Fibroblast of mammary gland (primary cell): Measurements from ENCODE around the gene DUSP14.
A peak's percentile ranks its signal among the peaks of the same experiment; 100 is the strongest.

Source experiments
- DNase-seq: peaks from one replicate; pipeline ENCODE4 v3.0.0-alpha.2; 2010; ENCODE audit warnings: low read depth
- H3K4me3 ChIP-seq: 2 replicates; pipeline ENCODE4 v1.5.1; 2011; ENCODE audit warnings: low read depth, mild to moderate bottlenecking, low read length, moderate library complexity; ENCODE audit not compliant: control insufficient read depth
- CTCF ChIP-seq: conservative IDR thresholded peaks from 2 replicates; pipeline ENCODE4 v1.5.1; 2011; ENCODE audit warnings: low read depth, low read length, inconsistent platforms; ENCODE audit not compliant: control insufficient read depth, insufficient read depth

Gene DUSP14

GRCh38 chr17:37490638-37491614 is 1.2 kb downstream of the DUSP14 start:
- H3K4me3 ChIP-seq: peak overlapping the region; percentile 81
- peak; percentile 92 for DNase-seq

GRCh38 chr17:37492167-37492566 is 2.5 kb downstream of the DUSP14 start:
- no peak for TF ChIP-seq CTCF
- H3K4me3 ChIP-seq: peak overlapping the region; percentile 81
- DNase-seq: no peak

More at GRCh38 chr17:37490638-37491614, 1.2 kb downstream of the DUSP14 start:
- TF ChIP-seq CTCF: no peak

DNA sequence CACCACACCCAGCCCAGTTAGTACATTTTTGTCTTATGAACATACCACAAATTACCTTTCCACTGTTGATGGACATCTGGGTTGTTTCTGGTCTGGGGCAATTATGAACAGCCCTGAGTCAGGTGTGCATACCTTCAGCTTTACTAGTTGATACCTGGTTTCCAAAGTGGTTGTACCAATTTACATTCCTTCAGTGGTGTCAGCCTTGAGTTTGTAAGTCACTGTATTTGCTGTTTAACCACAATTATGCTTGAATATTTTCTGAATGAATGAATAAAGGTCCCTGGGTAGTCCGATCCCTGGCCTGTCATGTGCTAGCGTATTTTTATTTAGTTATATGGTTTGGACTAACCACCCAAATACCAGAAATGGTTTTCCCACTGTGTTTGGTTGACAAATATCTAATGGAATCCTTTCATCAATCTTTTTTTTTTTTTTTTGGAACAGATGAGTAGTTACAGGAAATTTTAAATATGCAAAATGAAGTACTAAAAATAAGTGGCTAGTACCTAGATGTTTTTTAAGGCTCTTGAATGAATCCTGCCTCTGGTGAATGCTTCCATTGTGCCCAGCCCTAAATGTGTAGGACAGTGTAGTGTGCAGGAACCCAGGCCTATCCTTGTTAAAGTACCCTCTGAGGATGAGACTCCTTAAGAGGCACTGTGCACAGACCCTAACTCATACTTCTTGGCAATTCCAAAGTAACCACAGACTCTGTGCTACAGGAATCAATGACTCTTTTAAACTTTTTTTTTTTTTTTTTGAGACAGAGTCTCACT is 3.7 kb downstream of the DUSP14 start:
- no peak overlapping the region for H3K4me3 ChIP-seq
- TF ChIP-seq CTCF: no peak
- DNase-seq: peak; percentile 94

- TF ChIP-seq CTCF: no peak
- DNase-seq: peak; percentile 55
- no peak overlapping the region for H3K4me3 ChIP-seq
Observed at GRCh38 chr17:37494401-37494831, 4.7 kb downstream of the DUSP14 start.

DNA sequence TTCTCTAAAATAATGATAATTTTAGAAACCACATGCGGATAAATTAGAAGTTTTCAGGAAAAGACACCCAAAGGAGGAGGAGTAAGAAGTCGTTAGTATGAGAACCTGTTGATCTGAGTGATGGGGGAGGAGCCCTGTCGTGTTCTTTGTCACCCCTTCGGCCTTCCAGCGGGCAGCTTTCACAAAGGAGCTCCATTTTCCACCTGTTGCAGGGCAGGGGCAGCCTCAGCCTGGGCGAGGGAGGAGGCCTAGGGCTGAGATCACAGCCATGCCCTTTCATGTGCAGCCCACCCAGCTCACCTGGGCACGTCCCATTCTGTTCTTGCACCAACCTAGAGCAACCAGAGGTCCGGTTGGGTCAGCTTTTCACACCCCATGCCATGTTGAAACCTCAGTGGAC is 5.3 kb downstream of the DUSP14 start:
- TF ChIP-seq CTCF: no peak
- no peak overlapping the region for H3K4me3 ChIP-seq
- no peak for DNase-seq

- no peak for TF ChIP-seq CTCF
- no peak for DNase-seq
- H3K4me3 ChIP-seq: no peak overlapping the region
Observed at GRCh38 chr17:37500378-37500777, 10.7 kb downstream of the DUSP14 start.
